H1 (cell line): ENCODE measurements around the gene PAX3. TPM values are rescaled to one million over a fixed set of nuclear protein-coding genes. Genes with fewer than 3 reads are reported as not detected.

Experiments
- CTCF ChIA-PET: fragments of 300-600 bp; sonication (Branson Sonifier 250); formaldehyde crosslinking; loops from one replicate; lab custom pipeline; 2021; ENCODE audit not compliant: partially characterized antibody; lab: Charles Lee
- POLR2A ChIA-PET: fragments of 300-600 bp; sonication (Branson Sonifier 250); formaldehyde crosslinking; loops from one replicate; lab custom pipeline; 2021; ENCODE audit warnings: inconsistent platforms; ENCODE audit not compliant: partially characterized antibody; lab: Charles Lee
- DNase-seq, 2 experiments: peaks; one replicate each; pipeline versions ENCODE4 v3.0.0 to v3.0.0-alpha.2; 2010 to 2022; ENCODE audit warnings: low spot score in 2 of 2, low read depth in 1 of 2, mixed read lengths in 1 of 2
- FAIRE-seq: peaks from 2 replicates; lab custom pipeline; 2011; peaks lifted over from hg19 to GRCh38; lab: Jason Lieb, UNC
- H2AFZ ChIP-seq: 2 replicates; pipeline ENCODE4 v1.8.1; 2012; ENCODE audit warnings: low read length, inconsistent platforms
- H2AK5ac ChIP-seq: 2 replicates; pipeline ENCODE4 v1.6.1; 2013; ENCODE audit warnings: low read depth, low read length
- H2BK120ac ChIP-seq: replicated peaks from 2 replicates; pipeline ENCODE3; 2013; ENCODE audit warnings: low read depth, low read length, inconsistent platforms
- H2BK12ac ChIP-seq: 2 replicates; pipeline ENCODE4 v1.6.1; 2013; ENCODE audit warnings: low read depth, low read length
- H2BK15ac ChIP-seq: 2 replicates; pipeline ENCODE4 v1.6.1; 2013; ENCODE audit warnings: low read length
- H2BK20ac ChIP-seq: 2 replicates; pipeline ENCODE4 v1.6.1; 2013; ENCODE audit warnings: low read length
- H2BK5ac ChIP-seq: 2 replicates; pipeline ENCODE4 v1.6.1; 2013; ENCODE audit warnings: low read depth, low read length
- H3K14ac ChIP-seq: 2 replicates; pipeline ENCODE4 v1.6.1; 2013; ENCODE audit warnings: inconsistent platforms; ENCODE audit not compliant: insufficient read length
- H3K18ac ChIP-seq: 2 replicates; pipeline ENCODE4 v1.6.1; 2013; ENCODE audit warnings: low read length; ENCODE audit errors: extremely low read depth
- H3K23ac ChIP-seq: 2 replicates; pipeline ENCODE4 v1.6.1; 2013; ENCODE audit warnings: inconsistent platforms; ENCODE audit not compliant: insufficient read length
- H3K23me2 ChIP-seq: 2 replicates; pipeline ENCODE4 v1.6.1; 2013; ENCODE audit warnings: low read depth, low read length
- H3K27ac ChIP-seq: 2 replicates; pipeline ENCODE4 v1.6.1; 2011; ENCODE audit warnings: low read depth, low read length, inconsistent platforms
- H3K27me3 ChIP-seq, 4 experiments: replicated peaks in 1 of 4; 1 replicate in 1 of 4; 2 replicates in 3 of 4; pipeline versions ENCODE4 v1.6.1 to v1.8.1; 2011 to 2013; ENCODE audit warnings: low read length in 3 of 4, mild to moderate bottlenecking in 3 of 4, inconsistent platforms in 2 of 4, mixed read lengths in 2 of 4, moderate library complexity in 1 of 4; ENCODE audit not compliant: control insufficient read depth in 3 of 4, insufficient read depth in 3 of 4; ENCODE audit errors: extremely low read depth in 1 of 4
- H3K36me3 ChIP-seq, 4 experiments: 2 replicates each; pipeline versions ENCODE4 v1.6.1 to v1.8.1; 2011 to 2013; ENCODE audit warnings: mild to moderate bottlenecking in 4 of 4, low read length in 3 of 4, moderate library complexity in 2 of 4, control low read depth in 1 of 4, inconsistent platforms in 1 of 4; ENCODE audit not compliant: insufficient read depth in 4 of 4, control insufficient read depth in 2 of 4
- H3K4ac ChIP-seq: replicated peaks from 2 replicates; pipeline ENCODE3; 2013; ENCODE audit warnings: low read length, low read depth, mixed read lengths, inconsistent platforms; ENCODE audit not compliant: insufficient read length
- H3K4me1 ChIP-seq, 4 experiments: replicated peaks in 1 of 4; 1 replicate in 1 of 4; 2 replicates in 3 of 4; pipeline versions ENCODE4 v1.6.1 to v1.8.1; 2011 to 2013; ENCODE audit warnings: low read length in 3 of 4, inconsistent platforms in 2 of 4, mixed read lengths in 1 of 4; ENCODE audit not compliant: insufficient read depth in 4 of 4, control insufficient read depth in 3 of 4
- H3K4me2 ChIP-seq, 2 experiments: 2 replicates each; pipeline versions ENCODE4 v1.6.1 to v1.8.1; 2011 to 2013; ENCODE audit warnings: low read depth in 2 of 2, low read length in 2 of 2, control low read depth in 1 of 2, inconsistent platforms in 1 of 2, mild to moderate bottlenecking in 1 of 2; ENCODE audit not compliant: insufficient read depth in 1 of 2
- H3K4me3 ChIP-seq, 4 experiments: fragments of 200-600, 300-600 bp in 1 of 4; sonication (generic), shearing (Covaris generic), sonication (Bioruptor Twin) in 1 of 4; 2 replicates each; pipeline versions ENCODE4 v1.5.1 to v1.8.1; 2011 to 2016; ENCODE audit warnings: low read length in 4 of 4, low read depth in 3 of 4, control low read depth in 2 of 4, inconsistent platforms in 2 of 4, mild to moderate bottlenecking in 2 of 4, mixed read lengths in 1 of 4, moderate library complexity in 1 of 4; ENCODE audit not compliant: insufficient read depth in 2 of 4; ENCODE audit errors: extremely low read depth in 1 of 4
- H3K56ac ChIP-seq: replicated peaks from 2 replicates; pipeline ENCODE3; 2013; ENCODE audit warnings: low read depth, mild to moderate bottlenecking, mixed read lengths, low read length, inconsistent platforms; ENCODE audit not compliant: insufficient read length
- H3K79me1 ChIP-seq: 2 replicates; pipeline ENCODE4 v1.6.1; 2013; ENCODE audit warnings: low read depth, low read length, control low read depth
- H3K79me2 ChIP-seq, 2 experiments: 2 replicates each; pipeline versions ENCODE4 v1.6.1 to v1.8.1; 2012 to 2013; ENCODE audit warnings: low read length in 2 of 2, mild to moderate bottlenecking in 2 of 2, inconsistent platforms in 1 of 2; ENCODE audit not compliant: insufficient read depth in 2 of 2, control insufficient read depth in 1 of 2
- H3K9ac ChIP-seq, 4 experiments: replicated peaks in 1 of 4; 1 replicate in 1 of 4; 2 replicates in 3 of 4; pipeline versions ENCODE4 v1.6.1 to v1.8.1; 2011 to 2013; ENCODE audit warnings: low read depth in 3 of 4, low read length in 3 of 4, control low read depth in 2 of 4, mild to moderate bottlenecking in 2 of 4, moderate library complexity in 2 of 4, inconsistent platforms in 1 of 4; ENCODE audit errors: extremely low read depth in 1 of 4
- H3K9me3 ChIP-seq, 2 experiments: 2 replicates each; pipeline versions ENCODE4 v1.6.1 to v1.8.1; 2012 to 2013; ENCODE audit warnings: mild to moderate bottlenecking in 2 of 2, moderate library complexity in 2 of 2, control low read depth in 1 of 2, inconsistent platforms in 1 of 2, low read depth in 1 of 2, low read length in 1 of 2, mixed read lengths in 1 of 2; ENCODE audit not compliant: insufficient read depth in 2 of 2
- H4K20me1 ChIP-seq, 2 experiments: replicated peaks in 1 of 2; 2 replicates each; pipeline versions ENCODE3 to v1.8.1; 2011 to 2013; ENCODE audit warnings: inconsistent platforms in 2 of 2, low read length in 2 of 2, mild to moderate bottlenecking in 1 of 2; ENCODE audit not compliant: insufficient read depth in 2 of 2, control insufficient read depth in 1 of 2
- H4K5ac ChIP-seq: 2 replicates; pipeline ENCODE4 v1.6.1; 2013; ENCODE audit warnings: low read length, low read depth, mixed read lengths, inconsistent platforms; ENCODE audit not compliant: insufficient read length
- H4K8ac ChIP-seq: 2 replicates; pipeline ENCODE4 v1.8.0; 2013; ENCODE audit warnings: mild to moderate bottlenecking, moderate library complexity, low read length, inconsistent platforms; ENCODE audit not compliant: insufficient read depth; ENCODE audit errors: extremely low read depth
- H4K91ac ChIP-seq: replicated peaks from 2 replicates; pipeline ENCODE3; 2013; ENCODE audit warnings: low read length, mixed read lengths, inconsistent platforms; ENCODE audit not compliant: insufficient read length
- CBX8 ChIP-seq: fragments of 300-800, 300-1000 bp; sonication (generic); IDR thresholded peaks from 2 replicates; pipeline ENCODE4 v1.7.1; 2016; ENCODE audit warnings: low read depth, low read length, borderline replicate concordance
- RFX5 ChIP-seq: IDR thresholded peaks from 2 replicates; pipeline ENCODE4 v1.6.1; 2011; ENCODE audit warnings: low read depth, low read length, improper control_type of control experiment, borderline replicate concordance
- RNF2 ChIP-seq: fragments of 200-900, 300-1000 bp; sonication (generic); IDR thresholded peaks from 2 replicates; pipeline ENCODE4 v1.7.1; 2016; ENCODE audit warnings: borderline replicate concordance, low read depth, mild to moderate bottlenecking, antibody characterized with exemption, low read length; ENCODE audit not compliant: poor library complexity, severe bottlenecking; ENCODE audit errors: missing control alignments
- WGBS, 2 experiments: shearing (Covaris generic) in 1 of 2; methylation state at CpG; one replicate each; pipeline versions ENCODE4 v1.1.6 to v1.1.7; 2013 to 2015; ENCODE audit warnings: low lambda C conversion rate in 2 of 2, mixed read lengths in 2 of 2, inconsistent platforms in 1 of 2, low coverage in 1 of 2, missing lambda C conversion rate in 1 of 2; ENCODE audit not compliant: insufficient replicate concordance in 2 of 2, insufficient coverage in 1 of 2, insufficient read length in 1 of 2; ENCODE audit errors: extremely low coverage in 1 of 2, missing lambda C conversion rate in 1 of 2; 5-methylcytosine and 5-hydroxymethylcytosine counted together
- polyA plus RNA-seq, 7 experiments: library from polyadenylated mRNA; depleted of rRNA in 3 of 7; stranded (reverse) in 5 of 7; unstranded in 2 of 7; fragments of >200 nt in 5 of 7; fragments of 200-250 nt in 2 of 7; gene quantifications; 1 replicate in 5 of 7; 2 replicates in 1 of 7; 4 replicates in 1 of 7; pipeline versions ENCODE4 v1.2.1 to v1.2.3, GENCODE V29; 2011 to 2013; ENCODE audit warnings: missing spikeins in 2 of 7, mixed read lengths in 2 of 7
- total RNA-seq: library from RNA; stranded (reverse); fragmentation: NEBNext Ultra II Directional; extraction: Animal tissue kit (Norgen Biotek cat#: 25700); gene quantifications from 2 replicates; pipeline ENCODE4 v1.2.1, GENCODE V29; 2021

Gene PAX3
- total and polyA plus RNA-seq, 2 of the 8 experiments (the other 6 are each of a cell fraction or from before 2014, with no cell fraction given): 0.33 TPM; not detected in 1

- no peak overlapping the region for H3K4ac ChIP-seq
- H3K23me2 ChIP-seq: peaks cover 1% of the 10 kb centered on the region; the same call in 1 of the 2 replicates
- H3K4me2 ChIP-seq: peak overlapping the region; percentile 48 to 53; a peak in 2 of 4 replicates
- no peak overlapping the region for H2BK15ac ChIP-seq
- H3K14ac ChIP-seq: no peak overlapping the region
- H4K91ac ChIP-seq: no peak overlapping the region
- no peaks in the 10 kb centered on the region; a peak in 1 of 8 replicates for H3K36me3 ChIP-seq
- 19% methylated on average over 11 of the region's 11 CpGs; no CpG with 5 or more reads in 1 of the 2 experiments for WGBS, 2 experiments
- peaks cover 4 to 33% (median 16%) of the 10 kb centered on the region in 4 experiments for H3K4me1 ChIP-seq
- no peak overlapping the region for H2AFZ ChIP-seq
- no peak overlapping the region for H4K5ac ChIP-seq
- no peak overlapping the region for H3K56ac ChIP-seq
- H3K27me3 ChIP-seq: peaks cover 96 to 100% (median 98%) of the 10 kb centered on the region in 4 experiments
- no peak overlapping the region for H2BK120ac ChIP-seq
- no peak overlapping the region for H3K9ac ChIP-seq
- TF ChIP-seq RNF2: peak; percentile 81
- no peak for TF ChIP-seq RFX5
- TF ChIP-seq CBX8: peak; percentile 71; the same call in 1 of the 2 replicates
- FAIRE-seq: no peak
- no peak overlapping the region for H2BK20ac ChIP-seq
- no peaks in the 10 kb centered on the region for H3K79me1 ChIP-seq
- no peaks in the 10 kb centered on the region for H3K9me3 ChIP-seq
- H2BK5ac ChIP-seq: no peak overlapping the region
- H2BK12ac ChIP-seq: no peak overlapping the region
- peak overlapping the region in 1 of 4 experiments; percentile 40; a peak in 1 of 8 replicates for H3K4me3 ChIP-seq
- H4K20me1 ChIP-seq: peaks cover 16 to 29% of the 10 kb centered on the region in 2 experiments
- H3K79me2 ChIP-seq: no peaks in the 10 kb centered on the region
- CTCF ChIA-PET: interaction anchor here (0.8 to 3.2 kb wide), 12 partner anchors 10 to 304 kb away, joined by 3 to 9 read pairs (median 4); partner anchors contain the start of gene PAX3
- H3K18ac ChIP-seq: no peak overlapping the region
- no peak for DNase-seq
- H2AK5ac ChIP-seq: no peak overlapping the region
- no peak overlapping the region for H3K23ac ChIP-seq
- no peak overlapping the region for H3K27ac ChIP-seq
- POLR2A ChIA-PET: interaction anchor here (1.0 to 2.4 kb wide), 3 partner anchors 12 to 19 kb away, joined by 3 to 11 read pairs (median 4); partner anchors contain the start of gene PAX3
- no peak overlapping the region for H4K8ac ChIP-seq
These were observed 12.0 kb upstream of the PAX3 start for GRCh38 chr2:222310747-222311318.
